ENCODE measurements around the gene SLC25A23. TPM values are rescaled to one million over a fixed set of nuclear protein-coding genes. Genes with fewer than 3 reads are reported as not detected.

The SLC25A23 gene
- total and polyA plus RNA-seq, 11 donors: 64.4 to 208 (median 114) TPM

DNA sequence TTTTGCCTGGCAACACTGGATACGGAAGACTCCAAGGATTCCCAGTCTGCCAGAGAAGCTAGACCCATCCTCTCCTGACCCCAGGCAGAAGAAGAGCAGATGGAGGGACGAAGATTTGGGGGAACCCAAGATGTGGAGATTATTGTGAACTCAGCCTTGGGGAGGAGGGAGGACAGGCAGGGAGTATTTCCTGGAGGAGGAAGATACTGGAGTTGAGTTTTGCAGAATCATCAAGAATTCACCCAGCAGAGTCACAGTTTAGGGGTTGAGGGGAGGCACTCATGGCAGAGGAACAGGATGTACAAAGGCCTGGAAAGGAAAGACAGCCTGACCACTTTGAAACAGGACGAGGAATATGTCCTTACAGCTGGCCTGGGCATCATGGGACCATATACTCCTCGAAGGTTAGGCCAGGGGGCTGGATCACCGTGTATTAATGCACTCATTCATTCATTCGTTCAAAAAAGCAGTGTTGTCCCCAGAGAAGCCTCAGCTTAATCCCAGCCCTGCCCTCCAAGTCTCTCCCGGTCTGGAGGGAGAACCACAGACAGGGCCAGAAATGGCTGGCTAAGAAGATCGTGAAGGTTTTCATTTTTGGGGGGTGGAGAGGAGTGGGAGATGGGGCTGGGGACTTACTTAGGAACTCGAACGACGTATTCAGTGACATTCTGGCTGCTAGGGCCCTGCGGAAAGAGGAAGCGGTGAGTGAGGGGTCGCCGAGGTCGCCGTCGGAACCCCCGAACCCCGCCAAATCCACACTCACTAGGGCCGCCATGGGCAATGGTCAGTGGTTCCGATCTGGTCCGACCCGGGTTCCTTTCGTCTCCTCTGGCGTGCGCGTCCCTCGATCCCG is 67.1 kb downstream of the SLC25A23 start:
- peaks cover 0 to 17% (median 10%) of the 10 kb centered on the region in 12 donors for H3K4me1 ChIP-seq
- no peak for DNase-seq

More for the DNA sequence above, 67.1 kb downstream of the SLC25A23 start:
- 7 to 10% (median 8%) methylated on average over 28 to 30 of the region's 30 CpGs for WGBS, 4 donors
- Histone ChIP-seq H3K4me3 (peak overlapping the region; percentile 60 to 99 (median 81)), H3K27ac (peak overlapping the region; percentile 87 to 98 (median 94)), H3K9me3 (no peaks in the 10 kb centered on the region), H3K27me3 (no peaks in the 10 kb centered on the region), H3K36me3 (peaks cover 0 to 44% (median 36%) of the 10 kb centered on the region in 9 donors)
- ATAC-seq: peak in 1 of 4 donors; percentile 5
- TF ChIP-seq POLR2A (IDR thresholded peaks at IDR 0.05) (no peak), CTCF (IDR thresholded peaks at IDR 0.05) (no peak)
- intact Hi-C loops (cut with DNase I): loop anchor here in 6 of 10 donors (1.0 to 5.0 kb wide), 6 partner anchors 19 to 1925 kb away; partner anchors contain the start of genes ALKBH7 (in 2 of the 6), CLPP (in 1 of the 6) and KHSRP (in 1 of the 6)

Small RNA genes within 50 kb of the gene (microRNA-seq; reads per million reads assigned to microRNA genes)
- gene MIR3940 (2.4 to 28.7 (median 5.3) reads per million in 4 donors), gene MIR6790 (0 to 0.77 (median 0.10) reads per million in 4 donors)

Other genes with a start within 250 kb of the SLC25A23 start
- 10 to 100 TPM; 21.0 to 45.9 (median 34.9) TPM for gene MLLT1, start 179.8 kb downstream of the SLC25A23 start, total RNA-seq
- gene MLLT1, start 179.8 kb downstream of the SLC25A23 start, polyA plus RNA-seq: 10 to 100 TPM; 17.8 to 38.2 TPM
- gene ACER1, start 126.2 kb downstream of the SLC25A23 start, total RNA-seq: not detected
- not detected for gene ACER1, start 126.2 kb downstream of the SLC25A23 start, polyA plus RNA-seq
- gene CLPP, start 98.3 kb downstream of the SLC25A23 start, total RNA-seq: 100 to 1,000 TPM in 2 of 9 donors, 10 to 100 TPM in 7; 57.7 to 147 (median 73.0) TPM
- gene CLPP, start 98.3 kb downstream of the SLC25A23 start, polyA plus RNA-seq: 100 to 1,000 TPM in 1 of 2 donors, 10 to 100 TPM in 1; 66.7 to 127 TPM
- 100 to 1,000 TPM in 8 of 9 donors, 10 to 100 TPM in 1; 92.4 to 214 (median 148) TPM for gene ALKBH7, start 87.0 kb downstream of the SLC25A23 start, total RNA-seq
- 100 to 1,000 TPM; 123 to 139 TPM for gene ALKBH7, start 87.0 kb downstream of the SLC25A23 start, polyA plus RNA-seq
- gene PSPN, start 83.9 kb downstream of the SLC25A23 start, total RNA-seq: 1 to 10 TPM in 2 of 9 donors, under 1 TPM in 7; 0.24 to 1.3 (median 0.86) TPM
- gene PSPN, start 83.9 kb downstream of the SLC25A23 start, polyA plus RNA-seq: 1 to 10 TPM in 1 of 2 donors, under 1 TPM in 1; 0.53 to 1.4 TPM
- gene GTF2F1, start 66.6 kb downstream of the SLC25A23 start, total RNA-seq: 10 to 100 TPM; 20.8 to 41.8 (median 29.8) TPM
- gene GTF2F1, start 66.6 kb downstream of the SLC25A23 start, polyA plus RNA-seq: 10 to 100 TPM; 26.9 to 58.2 TPM
- 100 to 1,000 TPM in 2 of 9 donors, 10 to 100 TPM in 7; 58.2 to 122 (median 89.3) TPM for gene KHSRP, start 35.0 kb downstream of the SLC25A23 start, total RNA-seq
- 100 to 1,000 TPM in 1 of 2 donors, 10 to 100 TPM in 1; 53.9 to 118 TPM for gene KHSRP, start 35.0 kb downstream of the SLC25A23 start, polyA plus RNA-seq
- gene SLC25A41, start 26.0 kb downstream of the SLC25A23 start, total RNA-seq: under 1 TPM in 7 of 9 donors, not detected in 2; 0.17 to 0.96 (median 0.44) TPM
- gene SLC25A41, start 26.0 kb downstream of the SLC25A23 start, polyA plus RNA-seq: 1 to 10 TPM in 1 of 2 donors, under 1 TPM in 1; 0.50 to 1.4 TPM
- 1 to 10 TPM in 1 of 9 donors, under 1 TPM in 2, not detected in 6; 0.40 to 1.6 (median 0.52) TPM for gene CRB3, start 4.5 kb upstream of the SLC25A23 start, total RNA-seq
- gene CRB3, start 4.5 kb upstream of the SLC25A23 start, polyA plus RNA-seq: under 1 TPM in 1 of 2 donors, not detected in 1; 0.28 TPM
- gene DENND1C, start 22.0 kb upstream of the SLC25A23 start, total RNA-seq: 1 to 10 TPM in 2 of 9 donors, under 1 TPM in 7; 0.17 to 9.5 (median 0.50) TPM
- under 1 TPM; 0.25 to 0.42 TPM for gene DENND1C, start 22.0 kb upstream of the SLC25A23 start, polyA plus RNA-seq
- 1 to 10 TPM in 6 of 9 donors, under 1 TPM in 3; 0.41 to 4.8 (median 1.6) TPM for gene TUBB4A, start 42.5 kb upstream of the SLC25A23 start, total RNA-seq
- gene TUBB4A, start 42.5 kb upstream of the SLC25A23 start, polyA plus RNA-seq: 1 to 10 TPM in 1 of 2 donors, under 1 TPM in 1; 0.15 to 2.0 TPM
- gene TNFSF9, start 71.2 kb upstream of the SLC25A23 start, total RNA-seq: under 1 TPM in 4 of 9 donors, not detected in 5; 0.21 to 0.77 (median 0.49) TPM
- under 1 TPM; 0.08 to 0.11 TPM for gene TNFSF9, start 71.2 kb upstream of the SLC25A23 start, polyA plus RNA-seq
- under 1 TPM in 3 of 9 donors, not detected in 6; 0.23 to 0.68 (median 0.37) TPM for gene CD70, start 131.4 kb upstream of the SLC25A23 start, total RNA-seq
- not detected for gene CD70, start 131.4 kb upstream of the SLC25A23 start, polyA plus RNA-seq
- gene TNFSF14, start 210.4 kb upstream of the SLC25A23 start, total RNA-seq: 1 to 10 TPM in 2 of 9 donors, under 1 TPM in 4, not detected in 3; 0.08 to 3.8 (median 0.28) TPM
- under 1 TPM; 0.07 to 0.30 TPM for gene TNFSF14, start 210.4 kb upstream of the SLC25A23 start, polyA plus RNA-seq

All from heart left ventricle (tissue), 16 donors.